ENCODE measurements around the gene KANSL1L.

KANSL1L gene

DNA sequence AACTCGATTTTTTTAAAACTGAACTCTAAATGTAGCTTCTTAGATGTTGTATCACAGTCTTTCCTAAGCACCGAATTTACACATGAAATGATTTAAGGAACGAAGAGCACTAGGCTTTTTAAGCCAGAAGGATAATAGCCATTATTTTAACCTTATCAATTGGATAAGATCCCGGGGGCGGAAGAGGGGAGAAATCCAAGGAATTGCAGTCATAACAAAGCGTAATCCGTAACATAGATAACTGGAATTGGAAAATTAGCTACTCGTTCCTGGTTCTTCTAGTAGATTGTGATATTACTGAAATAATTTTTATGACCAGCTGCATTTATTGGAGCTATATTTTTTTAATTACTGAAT, 988 bp upstream of the KANSL1L start:
- H3K27me3 ChIP-seq (ENCODE audit: control insufficient read depth in 1 of 2, insufficient read depth in 1 of 2, low read length in 2 of 2) = no peaks in the 10 kb centered on the region
- H3K4me2 ChIP-seq (ENCODE audit: low read length, poor library complexity, severe bottlenecking) = peak overlapping the region; percentile 97
- H2BK12ac ChIP-seq (ENCODE audit: low read length in 2 of 2) = no peak overlapping the region
- no peaks in the 10 kb centered on the region for H3K9me3 ChIP-seq (ENCODE audit: control insufficient read depth, low read length)
- no peaks in the 10 kb centered on the region for H3K79me1 ChIP-seq (replicated peaks; ENCODE audit: low read length, poor library complexity, severe bottlenecking)
- DNase-seq = no peak
- H3K4me1 ChIP-seq (ENCODE audit: control insufficient read depth, insufficient read depth, low read depth, low read length) = no peaks in the 10 kb centered on the region
- no peak overlapping the region for H4K91ac ChIP-seq (ENCODE audit: low read length)
- H3K36me3 ChIP-seq (ENCODE audit: control insufficient read depth in 1 of 2, insufficient read depth in 2 of 2, low read depth in 1 of 2, low read length in 2 of 2) = no peaks in the 10 kb centered on the region
- H3K27ac ChIP-seq (ENCODE audit: low read length, poor library complexity, severe bottlenecking) = peak overlapping the region; percentile 69
- H3K18ac ChIP-seq (ENCODE audit: low read depth in 1 of 2, low read length in 2 of 2) = no peak overlapping the region
- H2BK15ac ChIP-seq (ENCODE audit: low read depth, poor library complexity, severe bottlenecking) = no peak overlapping the region
- no peak overlapping the region for H2BK120ac ChIP-seq (ENCODE audit: low read depth, low read length)
- no peak overlapping the region for H2AK5ac ChIP-seq (ENCODE audit: low read length, severe bottlenecking)
- H3K4ac ChIP-seq (ENCODE audit: low read depth in 1 of 2, low read length in 2 of 2) = no peak overlapping the region
- H2BK5ac ChIP-seq (ENCODE audit: low read depth, low read length, poor library complexity, severe bottlenecking) = no peak overlapping the region
- H3K14ac ChIP-seq (ENCODE audit: low read length in 2 of 2) = no peak overlapping the region
- H3K23ac ChIP-seq (ENCODE audit: low read length in 2 of 2) = no peak overlapping the region
- H4K8ac ChIP-seq (ENCODE audit: low read length) = no peak overlapping the region
- H3K9ac ChIP-seq (ENCODE audit: low read length) = peak overlapping the region; percentile 88
- WGBS = 0% methylated on average over 5 of the region's 8 CpGs
- H3K4me3 ChIP-seq (ENCODE audit: insufficient read depth in 1 of 2, low read depth in 1 of 2, low read length in 2 of 2) = peak overlapping the region; percentile 54 to 86
- H2AFZ ChIP-seq (ENCODE audit: low read depth, low read length) = no peak overlapping the region

DNA sequence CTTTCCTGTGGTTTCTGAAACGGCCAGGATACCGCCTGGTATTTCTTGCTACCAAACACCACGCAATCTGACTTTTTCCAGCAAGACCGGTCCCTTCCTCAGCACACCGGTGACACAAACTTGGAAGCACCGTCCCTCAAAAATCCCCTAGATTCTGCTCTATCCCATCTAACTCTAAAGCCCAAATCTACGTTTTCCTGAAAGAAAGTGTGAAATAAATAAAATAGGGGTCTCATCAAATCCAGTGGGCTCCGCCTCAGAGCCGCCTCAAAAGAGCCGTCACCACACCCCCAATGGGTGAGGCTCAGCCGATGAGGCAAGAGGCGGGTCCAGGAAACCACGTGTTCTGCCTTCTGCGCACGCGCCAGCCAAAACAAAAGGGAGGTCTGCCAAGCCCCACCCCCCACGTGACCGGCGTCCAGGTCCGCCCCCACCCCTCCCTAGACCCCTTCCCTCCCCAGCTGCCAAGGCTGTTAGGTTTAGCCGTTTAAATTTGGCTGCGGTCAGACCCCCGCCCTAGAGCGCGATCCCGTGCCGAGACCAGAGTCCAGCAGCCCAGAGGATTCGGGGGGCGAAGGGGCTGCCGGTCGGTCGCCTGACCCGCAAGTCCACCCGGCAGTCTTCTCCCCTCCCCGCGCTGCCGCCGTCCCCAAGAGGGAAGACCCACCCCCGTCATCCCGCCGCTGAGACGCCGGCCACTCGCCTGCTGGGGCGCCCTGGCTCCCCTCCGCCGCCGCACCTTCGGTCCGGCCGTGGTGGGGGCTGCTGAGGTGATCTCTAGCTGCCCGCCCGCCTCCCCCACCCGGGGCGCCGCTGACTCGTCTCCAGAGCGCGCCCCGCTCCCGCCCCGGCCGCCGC, 534 bp downstream of the KANSL1L start:
- Histone ChIP-seq H3K23ac (ENCODE audit: low read length in 2 of 2) (peak overlapping the region in 1 of 2 experiments; percentile 48), H4K91ac (ENCODE audit: low read length) (peak overlapping the region; percentile 97), H2BK12ac (ENCODE audit: low read length in 2 of 2) (peak overlapping the region in 1 of 2 experiments; percentile 49), H3K36me3 (ENCODE audit: control insufficient read depth in 1 of 2, insufficient read depth in 2 of 2, low read depth in 1 of 2, low read length in 2 of 2) (no peaks in the 10 kb centered on the region), H3K9me3 (ENCODE audit: control insufficient read depth, low read length) (no peaks in the 10 kb centered on the region), H3K4me3 (ENCODE audit: insufficient read depth in 1 of 2, low read depth in 1 of 2, low read length in 2 of 2) (peak overlapping the region; percentile 73 to 82), H3K4me2 (ENCODE audit: low read length, poor library complexity, severe bottlenecking) (peak overlapping the region; percentile 74), H2BK15ac (ENCODE audit: low read depth, poor library complexity, severe bottlenecking) (peak overlapping the region; percentile 60), H2BK120ac (ENCODE audit: low read depth, low read length) (peak overlapping the region; percentile 94), H3K27ac (ENCODE audit: low read length, poor library complexity, severe bottlenecking) (peak overlapping the region; percentile 97), H3K9ac (ENCODE audit: low read length) (peak overlapping the region; percentile 98), H3K18ac (ENCODE audit: low read depth in 1 of 2, low read length in 2 of 2) (peak overlapping the region; percentile 84 to 99), H3K4ac (ENCODE audit: low read depth in 1 of 2, low read length in 2 of 2) (peak overlapping the region; percentile 35 to 86), H4K8ac (ENCODE audit: low read length) (peak overlapping the region; percentile 81), H3K79me1 (replicated peaks; ENCODE audit: low read length, poor library complexity, severe bottlenecking) (peaks cover under 1% of the 10 kb centered on the region), H3K14ac (ENCODE audit: low read length in 2 of 2) (peak overlapping the region in 1 of 2 experiments; percentile 99), H2BK5ac (ENCODE audit: low read depth, low read length, poor library complexity, severe bottlenecking) (peak overlapping the region; percentile 98), H3K27me3 (ENCODE audit: control insufficient read depth in 1 of 2, insufficient read depth in 1 of 2, low read length in 2 of 2) (no peaks in the 10 kb centered on the region), H2AK5ac (ENCODE audit: low read length, severe bottlenecking) (no peak overlapping the region), H3K4me1 (ENCODE audit: control insufficient read depth, insufficient read depth, low read depth, low read length) (no peaks in the 10 kb centered on the region), H2AFZ (ENCODE audit: low read depth, low read length) (peak overlapping the region; percentile 20)
- DNase-seq = peak; percentile 97
- under 1% methylated on average over 35 of the region's 64 CpGs for WGBS

DNA sequence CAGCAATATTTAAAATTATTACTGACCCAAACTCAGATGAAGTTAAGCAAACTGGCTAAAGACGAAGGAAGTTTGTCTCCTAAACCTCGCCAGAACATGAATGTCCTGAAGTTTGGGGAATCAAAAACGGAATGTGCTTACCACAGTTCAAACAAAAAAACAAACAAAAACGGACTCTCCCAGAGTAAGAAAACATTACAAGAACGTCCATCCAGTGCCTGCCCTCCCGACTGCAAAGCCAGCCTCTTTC, 1.1 kb downstream of the KANSL1L start:
- H3K4me3 ChIP-seq (ENCODE audit: insufficient read depth in 1 of 2, low read depth in 1 of 2, low read length in 2 of 2) = peak overlapping the region; percentile 58 to 82
- H3K79me1 ChIP-seq (replicated peaks; ENCODE audit: low read length, poor library complexity, severe bottlenecking) = peaks cover 2% of the 10 kb centered on the region
- H2BK15ac ChIP-seq (ENCODE audit: low read depth, poor library complexity, severe bottlenecking) = no peak overlapping the region
- no peak overlapping the region for H4K8ac ChIP-seq (ENCODE audit: low read length)
- H2BK12ac ChIP-seq (ENCODE audit: low read length in 2 of 2) = no peak overlapping the region
- H2BK120ac ChIP-seq (ENCODE audit: low read depth, low read length) = peak overlapping the region; percentile 49
- peak overlapping the region; percentile 95 for H2BK5ac ChIP-seq (ENCODE audit: low read depth, low read length, poor library complexity, severe bottlenecking)
- peak overlapping the region; percentile 74 for H3K4me2 ChIP-seq (ENCODE audit: low read length, poor library complexity, severe bottlenecking)
- peak overlapping the region; percentile 97 for H3K27ac ChIP-seq (ENCODE audit: low read length, poor library complexity, severe bottlenecking)
- no peak for DNase-seq
- H3K4ac ChIP-seq (ENCODE audit: low read depth in 1 of 2, low read length in 2 of 2) = peak overlapping the region in 1 of 2 experiments; percentile 73
- no peaks in the 10 kb centered on the region for H3K4me1 ChIP-seq (ENCODE audit: control insufficient read depth, insufficient read depth, low read depth, low read length)
- H2AFZ ChIP-seq (ENCODE audit: low read depth, low read length) = no peak overlapping the region
- WGBS = 0% methylated on average over 6 of the region's 6 CpGs
- no peaks in the 10 kb centered on the region for H3K36me3 ChIP-seq (ENCODE audit: control insufficient read depth in 1 of 2, insufficient read depth in 2 of 2, low read depth in 1 of 2, low read length in 2 of 2)
- no peak overlapping the region for H3K14ac ChIP-seq (ENCODE audit: low read length in 2 of 2)
- no peak overlapping the region for H2AK5ac ChIP-seq (ENCODE audit: low read length, severe bottlenecking)
- no peak overlapping the region for H4K91ac ChIP-seq (ENCODE audit: low read length)
- peak overlapping the region; percentile 37 to 84 for H3K18ac ChIP-seq (ENCODE audit: low read depth in 1 of 2, low read length in 2 of 2)
- no peak overlapping the region for H3K23ac ChIP-seq (ENCODE audit: low read length in 2 of 2)
- H3K27me3 ChIP-seq (ENCODE audit: control insufficient read depth in 1 of 2, insufficient read depth in 1 of 2, low read length in 2 of 2) = no peaks in the 10 kb centered on the region
- H3K9ac ChIP-seq (ENCODE audit: low read length) = peak overlapping the region; percentile 98
- H3K9me3 ChIP-seq (ENCODE audit: control insufficient read depth, low read length) = no peaks in the 10 kb centered on the region

- Histone ChIP-seq H2BK120ac (ENCODE audit: low read depth, low read length) (peak overlapping the region; percentile 49), H3K9ac (ENCODE audit: low read length) (peak overlapping the region; percentile 98), H3K14ac (ENCODE audit: low read length in 2 of 2) (no peak overlapping the region), H2AFZ (ENCODE audit: low read depth, low read length) (no peak overlapping the region), H3K27ac (ENCODE audit: low read length, poor library complexity, severe bottlenecking) (peak overlapping the region; percentile 97), H2BK15ac (ENCODE audit: low read depth, poor library complexity, severe bottlenecking) (no peak overlapping the region), H2BK12ac (ENCODE audit: low read length in 2 of 2) (no peak overlapping the region), H3K4me1 (ENCODE audit: control insufficient read depth, insufficient read depth, low read depth, low read length) (no peaks in the 10 kb centered on the region), H3K4me3 (ENCODE audit: insufficient read depth in 1 of 2, low read depth in 1 of 2, low read length in 2 of 2) (peak overlapping the region in 1 of 2 experiments; percentile 82), H3K9me3 (ENCODE audit: control insufficient read depth, low read length) (no peaks in the 10 kb centered on the region), H3K18ac (ENCODE audit: low read depth in 1 of 2, low read length in 2 of 2) (peak overlapping the region; percentile 37 to 84), H3K4ac (ENCODE audit: low read depth in 1 of 2, low read length in 2 of 2) (no peak overlapping the region), H3K23ac (ENCODE audit: low read length in 2 of 2) (no peak overlapping the region), H3K27me3 (ENCODE audit: control insufficient read depth in 1 of 2, insufficient read depth in 1 of 2, low read length in 2 of 2) (no peaks in the 10 kb centered on the region), H2AK5ac (ENCODE audit: low read length, severe bottlenecking) (no peak overlapping the region), H3K4me2 (ENCODE audit: low read length, poor library complexity, severe bottlenecking) (peak overlapping the region; percentile 74), H4K91ac (ENCODE audit: low read length) (no peak overlapping the region), H4K8ac (ENCODE audit: low read length) (no peak overlapping the region), H3K79me1 (replicated peaks; ENCODE audit: low read length, poor library complexity, severe bottlenecking) (peaks cover 2% of the 10 kb centered on the region), H3K36me3 (ENCODE audit: control insufficient read depth in 1 of 2, insufficient read depth in 2 of 2, low read depth in 1 of 2, low read length in 2 of 2) (no peaks in the 10 kb centered on the region), H2BK5ac (ENCODE audit: low read depth, low read length, poor library complexity, severe bottlenecking) (peak overlapping the region; percentile 95)
- 47% methylated on average over 5 of the region's 6 CpGs for WGBS
- peak; percentile 93 for DNase-seq
Measured at GRCh38 chr2:210169516-210170195, 1.6 kb downstream of the KANSL1L start.

Data from mesenchymal stem cell (in vitro differentiated cells and primary cell).